Hematopoietic multipotent progenitor cell treated with erythropoietin and hydrocortisone succinate and interleukin-3 and kit ligand, for 15 days (in vitro differentiated cells): ENCODE measurements around the gene CD300LB.

ENCODE experiments used
- DNase-seq: peaks from one replicate; pipeline ENCODE4 v3.0.0-alpha.2; 2015; ENCODE audit warnings: low spot score

Gene CD300LB

DNA sequence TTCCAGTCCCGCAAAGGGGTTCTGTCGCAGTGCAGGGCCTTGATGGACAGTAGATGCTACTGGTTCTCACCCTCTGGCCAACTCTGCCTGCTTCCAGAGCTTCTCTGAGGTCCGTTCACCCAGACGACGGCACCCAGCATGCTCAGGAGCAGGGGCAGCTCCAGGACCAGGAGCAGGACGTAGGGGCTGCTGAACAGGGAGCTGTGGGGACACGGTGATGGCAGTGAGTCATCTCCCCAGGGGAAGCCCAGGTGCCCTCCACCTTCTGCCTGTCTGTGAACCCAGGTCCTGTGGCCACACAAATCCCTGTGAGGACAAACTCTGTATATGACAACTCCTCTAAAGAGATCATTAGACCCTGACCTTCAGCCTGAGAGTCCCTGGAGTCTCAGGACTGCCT, 18.1 kb upstream of the CD300LB start:
- no peak for DNase-seq

GRCh38 chr17:74547736-74548135, 16.5 kb upstream of the CD300LB start:
- DNase-seq, result no peak

DNA sequence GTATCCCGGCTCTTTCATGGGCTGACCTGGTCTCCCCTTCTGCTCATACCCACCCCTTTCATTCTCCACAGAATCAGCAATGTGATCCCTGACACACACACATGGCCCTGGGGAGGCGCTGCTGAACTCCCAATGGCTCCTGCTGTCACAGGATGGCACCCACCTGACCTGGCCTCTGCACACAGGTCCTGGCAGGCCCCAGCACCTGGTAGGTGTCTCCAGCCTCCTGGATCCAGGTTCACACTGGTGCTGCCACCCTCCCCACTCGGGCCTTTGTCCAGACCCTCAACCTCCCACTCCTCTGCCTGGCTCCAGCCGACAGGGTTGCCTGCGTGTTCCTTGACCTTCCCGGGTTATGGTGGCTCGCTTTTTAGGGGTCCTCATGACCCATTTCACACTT, 16.0 kb upstream of the CD300LB start:
- no peak for DNase-seq

DNA sequence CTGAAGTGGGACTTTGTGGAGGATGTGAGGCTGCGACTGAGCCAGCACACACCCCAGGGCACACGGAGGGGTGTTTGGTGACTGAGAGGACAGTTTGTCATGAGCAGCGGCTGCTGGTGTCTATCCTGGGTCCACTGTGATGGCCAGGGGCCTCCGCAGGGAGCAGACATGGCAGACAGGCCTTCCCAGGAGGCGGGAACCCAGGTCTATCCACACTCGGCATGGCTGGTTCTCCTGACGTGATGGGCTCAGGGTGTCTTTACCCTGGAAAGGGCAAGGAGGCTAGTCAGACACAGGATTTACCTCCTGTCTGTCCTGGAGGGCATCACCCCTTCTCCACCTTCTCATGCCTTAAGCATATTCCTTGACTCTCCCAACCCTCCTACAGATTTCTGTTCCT, 15.3 kb upstream of the CD300LB start:
- DNase-seq, result no peak

DNA sequence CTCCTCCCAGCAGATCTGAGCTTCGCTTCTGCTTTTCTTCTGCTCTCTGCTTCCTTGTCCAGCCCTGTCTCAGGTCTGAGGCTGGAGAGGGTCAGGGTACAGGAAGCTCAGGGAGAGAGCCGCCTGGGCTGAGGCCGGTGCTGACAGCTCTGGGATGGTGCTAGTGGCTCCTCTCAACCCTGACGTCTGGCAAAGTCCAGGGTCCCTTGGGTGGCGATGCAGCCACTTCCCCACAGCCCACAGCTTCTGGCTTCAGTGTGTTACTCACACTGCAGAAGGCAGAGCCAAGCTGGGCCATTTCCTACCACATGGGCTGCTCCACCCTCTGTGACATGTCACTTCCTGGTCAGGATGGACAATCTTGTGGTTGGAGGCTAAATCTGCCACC, 14.6 kb upstream of the CD300LB start, which contains the start of gene CD300C:
Gene CD300C (minus strand): TSS at position 273 of the 388 bp plus-strand sequence. CDS start 333 bp downstream, outside the sequence.
- DNase-seq, result no peak

GRCh38 chr17:74544991-74545842, 13.9 kb upstream of the CD300LB start:
- DNase-seq, result no peak

DNA sequence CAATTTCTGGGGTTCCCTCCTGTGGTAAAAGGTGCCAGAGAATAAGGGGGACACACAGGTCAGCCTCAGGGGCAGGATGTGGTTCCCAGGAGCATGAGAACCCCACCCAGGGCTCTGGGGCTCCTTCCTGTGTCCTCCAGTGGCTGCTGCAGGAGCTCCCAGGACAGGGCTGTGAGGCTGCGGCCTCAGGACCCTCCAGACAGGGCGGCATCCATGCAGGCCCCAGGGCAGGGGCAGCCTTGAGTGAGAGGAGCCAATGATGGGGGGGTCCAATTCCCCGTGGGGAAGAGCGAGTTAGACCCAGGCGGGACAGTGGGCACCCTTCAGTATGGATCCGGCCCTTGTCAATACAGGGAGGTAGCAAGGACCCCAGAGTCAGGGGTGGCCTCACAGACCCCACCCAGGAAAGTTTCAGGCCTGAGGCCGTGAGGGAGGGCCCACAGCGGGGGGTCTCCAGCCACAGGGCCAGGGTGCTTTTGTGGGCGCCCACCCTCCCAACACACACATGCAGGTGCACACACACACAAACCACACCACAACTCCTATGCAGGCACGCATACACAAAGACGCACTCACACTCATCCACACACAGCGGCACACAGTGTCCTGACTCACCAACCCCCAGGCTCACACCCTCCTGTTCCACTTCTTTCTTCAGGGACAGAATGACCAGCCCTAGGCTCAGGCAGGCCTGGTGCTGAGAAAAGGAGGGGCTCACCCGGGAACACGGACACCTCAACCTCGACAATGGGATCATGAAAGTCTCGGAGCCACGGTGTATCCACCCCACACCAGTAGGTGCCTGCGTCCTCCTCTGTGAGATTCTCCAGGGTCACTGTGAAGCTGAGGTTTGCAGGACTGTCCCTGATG, 12.9 kb upstream of the CD300LB start:
- no peak for DNase-seq

- no peak for DNase-seq
Observed at GRCh38 chr17:74543406-74543805, 12.1 kb upstream of the CD300LB start.

DNA sequence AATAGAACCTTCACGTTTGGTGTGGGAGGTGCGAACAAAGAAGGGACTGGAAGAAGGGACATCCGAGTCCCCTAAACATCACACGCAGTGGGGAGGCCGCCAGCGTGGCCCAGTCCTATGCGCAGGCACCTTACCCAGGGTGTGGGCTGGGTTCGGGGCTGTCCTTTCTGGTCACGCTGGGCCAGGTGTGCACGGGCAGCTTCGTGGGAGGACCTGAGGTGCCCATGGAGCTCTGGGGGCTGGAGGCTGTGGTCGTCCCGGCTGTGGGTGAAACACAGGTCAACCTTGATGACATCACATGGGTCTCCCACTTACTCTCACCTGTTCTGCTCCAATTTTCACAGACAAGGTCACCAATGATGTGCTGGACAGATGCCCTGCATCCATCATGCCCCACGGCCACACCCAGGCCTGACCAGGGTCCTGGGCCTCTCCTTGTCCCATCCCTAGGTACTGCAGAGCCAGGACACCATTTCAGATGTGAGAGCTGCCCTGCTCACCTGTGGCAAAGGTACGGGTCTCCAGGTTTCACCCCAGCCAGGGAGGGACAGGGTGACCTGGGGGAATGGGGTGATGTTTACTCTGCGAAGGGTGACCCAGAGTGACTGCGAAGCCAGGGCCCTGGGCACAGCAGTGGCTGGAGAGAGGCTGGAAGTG, 11.6 kb upstream of the CD300LB start:
- DNase-seq, result no peak

GRCh38 chr17:74542166-74542565, 10.9 kb upstream of the CD300LB start:
- no peak for DNase-seq

- no peak for DNase-seq
Observed at GRCh38 chr17:74541176-74542111, 10.2 kb upstream of the CD300LB start.

DNA sequence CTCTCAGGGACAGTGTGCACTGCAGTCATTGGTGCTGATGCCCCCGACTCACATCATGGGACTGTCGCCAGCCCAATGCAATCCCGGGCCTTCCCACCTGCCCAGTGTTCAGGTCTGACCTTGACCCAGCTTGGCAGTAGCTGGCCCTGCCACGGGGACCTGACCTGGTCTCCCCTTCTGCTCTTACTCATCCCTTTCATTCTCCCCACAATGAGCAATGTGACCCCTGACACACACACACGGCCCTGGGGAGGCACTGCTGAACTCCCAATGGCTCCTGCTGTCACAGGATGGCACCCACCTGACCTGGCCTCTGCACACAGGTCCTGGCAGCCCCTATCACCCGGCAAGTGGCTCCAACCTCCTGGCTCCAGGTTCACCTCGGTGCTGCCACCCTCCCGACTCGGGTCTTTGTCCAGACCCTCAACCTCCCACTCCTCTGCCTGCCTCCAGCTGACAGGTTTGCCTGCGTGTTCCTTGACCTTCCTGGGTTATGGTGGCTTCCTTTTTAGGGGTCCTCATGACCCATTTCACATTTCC, 8.1 kb upstream of the CD300LB start:
- no peak for DNase-seq

DNA sequence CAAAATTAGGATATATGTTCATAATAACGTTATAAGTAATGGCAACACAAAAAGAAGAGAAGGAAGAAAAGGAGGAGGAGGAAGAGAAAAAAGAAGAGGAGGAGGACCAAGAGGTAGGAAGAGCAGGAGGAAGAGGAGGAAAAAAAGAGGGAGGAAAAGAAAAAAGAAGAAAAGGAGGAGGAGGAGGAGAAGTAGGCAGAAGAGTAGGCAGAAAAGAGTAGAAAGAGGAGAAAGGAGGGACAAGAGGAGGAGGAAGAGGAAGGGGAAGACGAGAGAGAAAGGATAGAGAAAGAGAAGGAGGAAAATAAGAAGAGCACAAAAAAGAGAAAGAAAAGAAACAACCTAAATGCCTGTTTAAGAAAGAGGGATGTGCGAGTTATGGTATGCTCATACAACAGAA, 5.6 kb upstream of the CD300LB start:
- no peak for DNase-seq

DNA sequence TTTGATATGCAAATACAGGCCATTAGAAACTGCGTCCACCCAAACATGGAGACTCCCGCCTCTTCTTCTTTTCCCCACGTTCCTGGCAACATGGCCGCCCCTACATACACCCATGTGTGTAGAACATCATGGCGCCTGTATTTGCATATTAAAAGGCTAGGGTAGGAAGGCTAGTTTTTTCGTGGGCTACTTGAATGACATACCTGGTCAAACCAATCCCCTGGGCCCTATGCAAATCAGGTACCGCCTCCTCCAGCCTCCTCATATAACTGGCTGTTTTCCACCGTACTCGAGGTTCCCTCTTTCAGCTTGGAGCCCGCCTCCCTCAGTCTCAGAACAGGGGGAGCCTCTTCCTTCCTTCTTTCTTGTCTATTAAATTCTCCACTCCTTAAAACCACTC, 840 bp upstream of the CD300LB start:
- no peak for DNase-seq

DNA sequence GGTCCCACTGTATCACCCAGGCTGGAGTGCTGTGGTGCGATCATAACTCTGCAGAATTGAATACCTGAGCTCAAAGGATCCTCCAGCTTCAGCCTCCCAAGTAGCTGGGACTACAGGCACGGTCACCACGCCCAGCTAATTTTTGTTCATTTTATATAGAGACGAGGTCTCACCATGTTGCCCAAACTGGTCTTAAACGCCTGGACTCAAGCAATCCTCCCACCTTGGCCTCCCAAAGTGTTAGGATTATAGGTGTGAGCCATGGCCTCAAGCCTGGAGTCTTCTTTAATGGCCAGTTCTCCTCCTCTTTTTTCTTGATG, 484 bp downstream of the CD300LB start:
- DNase-seq, result no peak

GRCh38 chr17:74529243-74529642, 2.0 kb downstream of the CD300LB start:
- no peak for DNase-seq

DNA sequence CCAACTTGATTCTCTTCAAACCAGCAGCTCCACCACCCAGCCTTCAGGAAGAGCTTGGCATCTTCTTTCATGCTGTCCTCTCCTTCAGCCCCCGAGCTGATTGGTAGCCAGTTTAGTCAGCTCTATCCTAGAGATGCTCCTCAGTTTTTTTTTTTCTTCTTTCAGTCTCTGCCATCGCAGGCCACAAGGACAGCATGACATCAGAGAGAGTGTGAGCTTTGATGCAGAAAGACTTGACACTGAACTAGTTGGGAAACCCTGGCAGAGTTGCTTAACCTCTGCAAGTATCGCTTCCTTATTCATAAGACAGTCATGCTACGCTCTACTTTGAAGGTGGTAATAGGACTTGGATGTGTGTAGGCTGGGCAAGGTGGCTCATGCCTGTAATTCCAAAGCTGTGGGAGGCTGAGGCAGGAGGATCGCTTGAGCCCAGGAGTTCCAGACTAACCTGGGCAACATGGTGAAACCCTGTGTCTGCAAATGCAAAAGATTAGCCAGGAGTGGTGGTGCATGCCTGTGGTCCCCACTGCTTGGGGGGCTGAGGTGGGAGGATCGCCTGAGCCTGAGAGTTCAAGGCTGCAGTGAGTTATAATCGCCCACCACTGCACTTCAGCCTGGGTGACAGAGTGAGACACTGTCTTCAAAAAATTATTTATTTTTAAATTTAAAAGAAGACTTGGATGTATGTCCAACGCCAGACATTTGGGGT, 2.6 kb downstream of the CD300LB start:
- no peak for DNase-seq

- no peak for DNase-seq
Observed at GRCh38 chr17:74527756-74528155, 3.5 kb downstream of the CD300LB start.

- no peak for DNase-seq
Observed at GRCh38 chr17:74527081-74527480, 4.2 kb downstream of the CD300LB start.

GRCh38 chr17:74526681-74527080, 4.6 kb downstream of the CD300LB start:
- DNase-seq, result no peak
